Erythroblast (primary cell): ENCODE results near the gene PRPF38A.

Experiments used
- GATA1 ChIP-seq: IDR thresholded peaks from 2 replicates; pipeline ENCODE4 v1.6.1; 2011; ENCODE audit warnings: low read depth, mild to moderate bottlenecking, control low read depth, low read length, moderate library complexity
- POLR2A ChIP-seq: IDR thresholded peaks from 2 replicates; pipeline ENCODE4 v1.6.1; 2011; ENCODE audit warnings: mild to moderate bottlenecking, low read length

GRCh38 chr1:52423771-52424170, 19.4 kb downstream of the PRPF38A start:
- TF ChIP-seq POLR2A (no peak), GATA1 (no peak)
